Osteoblast (primary cell): ENCODE measurements around the gene SCGB3A2. TPM values are rescaled to one million over a fixed set of nuclear protein-coding genes. Genes with fewer than 3 reads are reported as not detected.
A peak's percentile ranks its signal among the peaks of the same experiment; 100 is the strongest.

ENCODE experiments used
- DNase-seq: peaks from one replicate; pipeline ENCODE4 v3.0.0; 2011; ENCODE audit warnings: low spot score, mixed read lengths; ENCODE audit not compliant: insufficient read length; ENCODE audit errors: missing footprints
- H2AFZ ChIP-seq: 2 replicates; pipeline ENCODE4 v1.6.0; 2011; ENCODE audit warnings: mild to moderate bottlenecking, low read length
- H3K27ac ChIP-seq: 2 replicates; pipeline ENCODE4 v1.5.1; 2011; ENCODE audit warnings: mild to moderate bottlenecking, low read depth, low read length, moderate library complexity
- H3K27me3 ChIP-seq: 2 replicates; pipeline ENCODE4 v1.6.0; 2012; ENCODE audit warnings: mild to moderate bottlenecking, control low read depth, inconsistent platforms, low read length, moderate library complexity; ENCODE audit not compliant: insufficient read depth
- H3K36me3 ChIP-seq: 2 replicates; pipeline ENCODE4 v1.5.1; 2011; ENCODE audit warnings: mild to moderate bottlenecking, low read length, control low read depth, moderate library complexity; ENCODE audit not compliant: insufficient read depth
- H3K4me1 ChIP-seq: 2 replicates; pipeline ENCODE4 v1.5.1; 2011; ENCODE audit warnings: mild to moderate bottlenecking, low read length, control low read depth, moderate library complexity; ENCODE audit not compliant: insufficient read depth
- H3K4me2 ChIP-seq: 2 replicates; pipeline ENCODE4 v1.6.0; 2011; ENCODE audit warnings: mild to moderate bottlenecking, low read length; ENCODE audit not compliant: insufficient read depth
- H3K4me3 ChIP-seq: fragments of 200-600 bp; sonication (generic); 3 replicates; pipeline ENCODE4 v1.5.1; 2012; ENCODE audit warnings: mild to moderate bottlenecking, low read length, inconsistent platforms; ENCODE audit not compliant: insufficient read depth
- H3K79me2 ChIP-seq: 2 replicates; pipeline ENCODE4 v1.6.0; 2012; ENCODE audit warnings: mild to moderate bottlenecking, low read length, control low read depth, inconsistent platforms; ENCODE audit not compliant: insufficient read depth
- H3K9me3 ChIP-seq: 2 replicates; pipeline ENCODE4 v1.5.1; 2011; ENCODE audit warnings: low read depth, low read length, control low read depth
- H4K20me1 ChIP-seq: 2 replicates; pipeline ENCODE4 v1.6.0; 2012; ENCODE audit warnings: mild to moderate bottlenecking, low read length, control low read depth; ENCODE audit not compliant: insufficient read depth
- total RNA-seq: library from RNA; depleted of rRNA; stranded (reverse); fragments of >200 nt; gene quantifications from 2 replicates; pipeline ENCODE4 v1.2.3, GENCODE V29; 2012
- TF ChIP-seq, protein P1 (sequence below): IDR thresholded peaks from 2 replicates; pipeline ENCODE4 v1.5.1; 2011; ENCODE audit warnings: mild to moderate bottlenecking, low read depth, low read length, moderate library complexity; ENCODE audit errors: extremely low read depth

SCGB3A2 gene
- total RNA-seq, 1 donor, result not detected

DNA sequence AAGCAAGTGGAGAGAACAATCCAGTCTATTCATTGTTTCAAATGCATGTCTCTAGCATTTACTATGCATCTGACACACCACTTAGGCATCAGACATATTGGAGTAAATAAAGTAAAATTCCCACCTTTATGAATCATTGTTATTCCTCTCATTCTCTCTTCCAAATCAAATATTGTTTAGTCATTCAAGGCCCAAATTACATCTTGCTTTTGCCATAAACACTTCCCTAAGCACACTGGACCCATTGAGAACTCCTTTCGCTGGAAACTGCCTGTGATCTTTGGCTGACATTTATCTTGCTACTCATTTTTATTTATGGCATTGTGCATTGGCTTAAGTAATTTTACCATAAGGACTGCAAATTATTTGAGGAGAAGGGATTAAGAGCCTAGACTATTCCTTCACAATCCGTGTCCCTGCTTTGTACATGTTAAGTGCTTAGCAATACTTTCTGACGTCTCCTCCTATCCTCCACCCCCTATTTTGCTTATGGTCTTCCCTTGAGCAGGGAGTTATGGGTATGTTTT, 20.4 kb downstream of the SCGB3A2 start:
- Histone ChIP-seq H3K79me2 (no peaks in the 10 kb centered on the region), H3K27ac (peak overlapping the region; percentile 51), H3K36me3 (no peaks in the 10 kb centered on the region), H3K4me2 (peak overlapping the region; percentile 19), H3K4me3 (no peak overlapping the region), H3K9me3 (no peaks in the 10 kb centered on the region), H3K27me3 (no peaks in the 10 kb centered on the region), H3K4me1 (peaks cover 8% of the 10 kb centered on the region), H2AFZ (no peak overlapping the region), H4K20me1 (no peaks in the 10 kb centered on the region)
- TF ChIP-seq, protein P1, sequence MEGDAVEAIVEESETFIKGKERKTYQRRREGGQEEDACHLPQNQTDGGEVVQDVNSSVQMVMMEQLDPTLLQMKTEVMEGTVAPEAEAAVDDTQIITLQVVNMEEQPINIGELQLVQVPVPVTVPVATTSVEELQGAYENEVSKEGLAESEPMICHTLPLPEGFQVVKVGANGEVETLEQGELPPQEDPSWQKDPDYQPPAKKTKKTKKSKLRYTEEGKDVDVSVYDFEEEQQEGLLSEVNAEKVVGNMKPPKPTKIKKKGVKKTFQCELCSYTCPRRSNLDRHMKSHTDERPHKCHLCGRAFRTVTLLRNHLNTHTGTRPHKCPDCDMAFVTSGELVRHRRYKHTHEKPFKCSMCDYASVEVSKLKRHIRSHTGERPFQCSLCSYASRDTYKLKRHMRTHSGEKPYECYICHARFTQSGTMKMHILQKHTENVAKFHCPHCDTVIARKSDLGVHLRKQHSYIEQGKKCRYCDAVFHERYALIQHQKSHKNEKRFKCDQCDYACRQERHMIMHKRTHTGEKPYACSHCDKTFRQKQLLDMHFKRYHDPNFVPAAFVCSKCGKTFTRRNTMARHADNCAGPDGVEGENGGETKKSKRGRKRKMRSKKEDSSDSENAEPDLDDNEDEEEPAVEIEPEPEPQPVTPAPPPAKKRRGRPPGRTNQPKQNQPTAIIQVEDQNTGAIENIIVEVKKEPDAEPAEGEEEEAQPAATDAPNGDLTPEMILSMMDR, result no peak
- no peak for DNase-seq

DNA sequence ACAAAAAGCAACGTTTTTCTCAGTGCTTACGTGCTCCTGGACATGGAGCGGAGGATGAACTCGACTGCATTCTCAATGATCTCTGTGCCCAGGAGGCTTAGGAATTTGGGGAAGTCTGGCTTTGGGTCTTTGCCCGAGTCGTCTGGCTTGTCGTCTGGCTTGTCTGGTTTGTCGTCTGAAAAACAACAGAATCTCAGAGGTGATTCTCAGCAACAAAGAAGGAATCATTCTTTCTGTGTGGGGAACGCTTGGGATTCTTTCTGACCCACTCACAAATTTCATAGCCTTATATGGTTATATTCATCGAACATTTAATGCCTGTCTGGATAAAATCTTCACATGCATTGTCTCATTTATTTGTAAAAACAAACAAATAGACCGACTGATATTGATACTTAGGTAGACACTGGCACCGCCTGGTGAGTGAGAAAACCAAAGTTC, 23.1 kb downstream of the SCGB3A2 start:
- Histone ChIP-seq H2AFZ (peak overlapping the region; percentile 36), H3K4me3 (no peak overlapping the region), H3K36me3 (no peaks in the 10 kb centered on the region), H4K20me1 (no peaks in the 10 kb centered on the region), H3K4me1 (peaks cover 12% of the 10 kb centered on the region), H3K79me2 (no peaks in the 10 kb centered on the region), H3K27me3 (no peaks in the 10 kb centered on the region), H3K9me3 (no peaks in the 10 kb centered on the region), H3K27ac (peak overlapping the region; percentile 69), H3K4me2 (peak overlapping the region; percentile 26)
- TF ChIP-seq, protein P1, result no peak
- no peak for DNase-seq

DNA sequence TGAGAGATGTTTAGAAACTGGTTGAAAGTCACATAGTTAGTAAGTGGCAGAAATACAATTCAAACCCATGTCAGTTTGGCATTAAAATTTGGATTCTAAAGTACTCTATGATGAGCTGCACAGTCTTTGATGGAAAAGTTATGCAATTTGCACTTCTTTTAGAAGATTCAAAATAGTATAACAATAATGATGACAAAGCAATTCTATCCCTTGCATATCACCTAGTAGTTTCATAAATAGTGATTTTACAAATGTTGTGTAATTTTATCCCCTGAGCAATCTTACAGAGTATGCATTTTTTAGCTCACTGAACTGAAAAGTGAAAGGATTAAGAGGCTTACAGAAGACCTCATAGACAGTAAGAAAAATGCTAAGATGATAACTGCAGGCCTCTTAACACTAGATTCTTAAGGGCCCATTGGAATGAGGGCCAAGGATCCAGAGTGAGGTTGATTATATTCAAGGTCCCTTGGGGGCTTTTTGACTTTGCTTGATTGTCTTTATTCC, 24.2 kb downstream of the SCGB3A2 start:
- H3K4me1 ChIP-seq, result peaks cover 12% of the 10 kb centered on the region
- H4K20me1 ChIP-seq, result no peaks in the 10 kb centered on the region
- TF ChIP-seq, protein P1, result no peak

DNA sequence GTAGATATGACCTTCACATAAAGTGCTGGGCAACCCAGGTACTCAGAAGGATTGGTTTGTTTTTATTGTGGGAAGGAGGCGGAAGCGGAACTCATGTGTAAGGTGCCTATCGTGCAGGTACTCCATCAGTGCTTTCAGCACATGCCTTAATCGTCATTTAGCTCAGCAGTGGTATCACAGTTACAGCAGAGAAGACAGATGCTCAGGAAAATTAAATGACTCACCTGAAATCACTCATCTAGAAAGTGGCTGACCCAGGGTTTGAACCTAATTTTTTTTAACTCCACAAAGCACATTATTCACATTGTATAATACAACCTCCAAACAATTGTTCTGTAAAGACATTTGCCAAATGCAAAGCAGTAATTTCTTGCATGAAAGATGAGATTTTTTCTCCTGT, 25.6 kb downstream of the SCGB3A2 start:
- DNase-seq, result no peak
- TF ChIP-seq, protein P1, result no peak
- Histone ChIP-seq H3K4me1 (peaks cover 6% of the 10 kb centered on the region), H3K4me3 (no peak overlapping the region), H3K27me3 (no peaks in the 10 kb centered on the region), H3K36me3 (no peaks in the 10 kb centered on the region), H3K4me2 (no peak overlapping the region), H4K20me1 (no peaks in the 10 kb centered on the region), H3K9me3 (no peaks in the 10 kb centered on the region), H3K79me2 (no peaks in the 10 kb centered on the region), H3K27ac (no peak overlapping the region), H2AFZ (no peak overlapping the region)

More for the DNA sequence above, 24.2 kb downstream of the SCGB3A2 start:
- Histone ChIP-seq H3K9me3 (no peaks in the 10 kb centered on the region), H3K4me2 (no peak overlapping the region), H3K27me3 (no peaks in the 10 kb centered on the region), H3K79me2 (no peaks in the 10 kb centered on the region), H3K36me3 (no peaks in the 10 kb centered on the region), H3K27ac (no peak overlapping the region), H2AFZ (no peak overlapping the region), H3K4me3 (no peak overlapping the region)
- no peak for DNase-seq
